ENCODE results near the gene PIK3R6. TPM values are rescaled to one million over a fixed set of nuclear protein-coding genes. Genes with fewer than 3 reads are reported as not detected.

Gene PIK3R6
- total and polyA plus RNA-seq, 2 experiments from 2014 or later: 0.11 to 0.24 TPM

- no peak for TF ChIP-seq ETS1 (IDR thresholded peaks at IDR 0.05)
- no peak for TF ChIP-seq ZNF331 (CRISPR knock-in tag; IDR thresholded peaks at IDR 0.05; ENCODE audit: low read depth)
- TF ChIP-seq STAT1 (IDR thresholded peaks at IDR 0.05; ENCODE audit: unreplicated experiment): no peak
- no peak for TF ChIP-seq JUNB (IDR thresholded peaks at IDR 0.05; ENCODE audit: unreplicated experiment)
- TF ChIP-seq ZNF462 (CRISPR knock-in tag; IDR thresholded peaks at IDR 0.05): no peak
Measured at GRCh38 chr17:8826808-8827435, 40.6 kb downstream of the PIK3R6 start (continued).

- Histone ChIP-seq H3K79me2 (replicated peaks; ENCODE audit: insufficient read depth) (no peaks in the 10 kb centered on the region), H3K4me3 (no peak overlapping the region), H3K4me2 (no peak overlapping the region), H2AFZ (no peak overlapping the region), H3K27me3 (ENCODE audit: insufficient read depth) (no peaks in the 10 kb centered on the region), H3K36me3 (ENCODE audit: insufficient read depth) (no peaks in the 10 kb centered on the region), H4K20me1 (replicated peaks; ENCODE audit: insufficient read depth) (no peaks in the 10 kb centered on the region), H3K4me1 (ENCODE audit: insufficient read depth) (no peaks in the 10 kb centered on the region), H3K27ac (ENCODE audit: low read depth) (no peak overlapping the region), H3K9me2 (ENCODE audit: insufficient read depth) (no peaks in the 10 kb centered on the region), H3F3A (replicated peaks; ENCODE audit: low read depth) (no peaks in the 10 kb centered on the region)
- peaks cover 7% of the 10 kb centered on the region; the same call in 1 of the 3 replicates for H3K9me3 Mint-ChIP-seq
- no peak overlapping the region for H3K27ac Mint-ChIP-seq
- no peak for DNase-seq (ENCODE audit: low spot score)
- no peak overlapping the region for H3K4me3 Mint-ChIP-seq
- ATAC-seq: no peak
- peaks cover 4% of the 10 kb centered on the region for H3K27me3 Mint-ChIP-seq (ENCODE audit: insufficient read depth, low read depth, poor library complexity)
- H3K4me1 Mint-ChIP-seq: peaks cover 11% of the 10 kb centered on the region; the same call in 2 of the 3 replicates
- no peaks in the 10 kb centered on the region for H3K36me3 Mint-ChIP-seq (ENCODE audit: low read depth)
- TF ChIP-seq POLR2AphosphoS5 (IDR thresholded peaks at IDR 0.05; ENCODE audit: low read depth) (no peak), ZNF462 (CRISPR knock-in tag; IDR thresholded peaks at IDR 0.05) (no peak)
Measured at GRCh38 chr17:8825802-8826201, 41.7 kb downstream of the PIK3R6 start.
